ENCODE measurements around the gene IGSF3. TPM values are rescaled to one million over a fixed set of nuclear protein-coding genes. Genes with fewer than 3 reads are reported as not detected.
"Not testable (repeated sequence)": the region's sequence is repeated elsewhere in the genome, so short reads cannot be mapped to it uniquely, and the experiment has no call there.

The IGSF3 gene
- total RNA-seq, 4 donors from 2014 or later = 42.2 to 60.0 (median 55.4) TPM

- H3K36me3 ChIP-seq = peaks cover 0 to 3% (median 0%) of the 10 kb centered on the region in 3 donors
- H3K4me3 ChIP-seq = peak overlapping the region in 3 of 4 donors; percentile 17 to 94 (median 79)
- DNase-seq = no peak
- intact Hi-C loops (cut with DNase I) = no loop called here
- peaks cover 24 to 74% (median 30%) of the 10 kb centered on the region in 3 donors for H3K4me1 ChIP-seq
- H3K27me3 ChIP-seq = no peaks in the 10 kb centered on the region
- H3K27ac ChIP-seq = peak overlapping the region in 2 of 4 donors; percentile 34
- WGBS, 2 donors = 70 to 91% methylated on average over 2 of the region's 2 CpGs
- H3K9me3 ChIP-seq = no peaks in the 10 kb centered on the region
- TF ChIP-seq, protein P1, sequence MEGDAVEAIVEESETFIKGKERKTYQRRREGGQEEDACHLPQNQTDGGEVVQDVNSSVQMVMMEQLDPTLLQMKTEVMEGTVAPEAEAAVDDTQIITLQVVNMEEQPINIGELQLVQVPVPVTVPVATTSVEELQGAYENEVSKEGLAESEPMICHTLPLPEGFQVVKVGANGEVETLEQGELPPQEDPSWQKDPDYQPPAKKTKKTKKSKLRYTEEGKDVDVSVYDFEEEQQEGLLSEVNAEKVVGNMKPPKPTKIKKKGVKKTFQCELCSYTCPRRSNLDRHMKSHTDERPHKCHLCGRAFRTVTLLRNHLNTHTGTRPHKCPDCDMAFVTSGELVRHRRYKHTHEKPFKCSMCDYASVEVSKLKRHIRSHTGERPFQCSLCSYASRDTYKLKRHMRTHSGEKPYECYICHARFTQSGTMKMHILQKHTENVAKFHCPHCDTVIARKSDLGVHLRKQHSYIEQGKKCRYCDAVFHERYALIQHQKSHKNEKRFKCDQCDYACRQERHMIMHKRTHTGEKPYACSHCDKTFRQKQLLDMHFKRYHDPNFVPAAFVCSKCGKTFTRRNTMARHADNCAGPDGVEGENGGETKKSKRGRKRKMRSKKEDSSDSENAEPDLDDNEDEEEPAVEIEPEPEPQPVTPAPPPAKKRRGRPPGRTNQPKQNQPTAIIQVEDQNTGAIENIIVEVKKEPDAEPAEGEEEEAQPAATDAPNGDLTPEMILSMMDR (IDR thresholded peaks at IDR 0.05) = no peak
- no peak for TF ChIP-seq POLR2A (IDR thresholded peaks at IDR 0.05)
Observed at GRCh38 chr1:116568662-116569380, 98.7 kb downstream of the IGSF3 start.

GRCh38 chr1:116567790-116568661 is 99.5 kb downstream of the IGSF3 start:
- intact Hi-C loops (cut with DNase I) = no loop called here

GRCh38 chr1:116565222-116565621 is 102.3 kb downstream of the IGSF3 start:
- intact Hi-C loops (cut with DNase I) = no loop called here
- H3K4me3 ChIP-seq = no peak overlapping the region
- no peak for DNase-seq
- peak overlapping the region in 2 of 4 donors; percentile 43 to 55 for H3K27ac ChIP-seq
- 85 to 100% methylated on average over 1 of the region's 1 CpG for WGBS, 2 donors
- no peaks in the 10 kb centered on the region for H3K36me3 ChIP-seq
- no peaks in the 10 kb centered on the region for H3K9me3 ChIP-seq
- no peaks in the 10 kb centered on the region for H3K27me3 ChIP-seq
- peaks cover 19 to 72% (median 22%) of the 10 kb centered on the region in 3 donors for H3K4me1 ChIP-seq
- no peak for TF ChIP-seq POLR2A (IDR thresholded peaks at IDR 0.05)
- TF ChIP-seq, protein P1 (IDR thresholded peaks at IDR 0.05) = no peak

More at GRCh38 chr1:116567790-116568661, 99.5 kb downstream of the IGSF3 start:
- Histone ChIP-seq H3K27ac (no peak overlapping the region), H3K9me3 (no peaks in the 10 kb centered on the region), H3K4me1 (peaks cover 24 to 78% (median 30%) of the 10 kb centered on the region in 3 donors), H3K27me3 (no peaks in the 10 kb centered on the region), H3K36me3 (no peaks in the 10 kb centered on the region), H3K4me3 (peak overlapping the region in 1 of 4 donors; percentile 17)
- WGBS, 2 donors = 45 to 53% methylated on average over 4 of the region's 4 CpGs
- no peak for DNase-seq
- TF ChIP-seq, protein P1 (IDR thresholded peaks at IDR 0.05) = no peak
- TF ChIP-seq POLR2A (IDR thresholded peaks at IDR 0.05) = no peak

DNA sequence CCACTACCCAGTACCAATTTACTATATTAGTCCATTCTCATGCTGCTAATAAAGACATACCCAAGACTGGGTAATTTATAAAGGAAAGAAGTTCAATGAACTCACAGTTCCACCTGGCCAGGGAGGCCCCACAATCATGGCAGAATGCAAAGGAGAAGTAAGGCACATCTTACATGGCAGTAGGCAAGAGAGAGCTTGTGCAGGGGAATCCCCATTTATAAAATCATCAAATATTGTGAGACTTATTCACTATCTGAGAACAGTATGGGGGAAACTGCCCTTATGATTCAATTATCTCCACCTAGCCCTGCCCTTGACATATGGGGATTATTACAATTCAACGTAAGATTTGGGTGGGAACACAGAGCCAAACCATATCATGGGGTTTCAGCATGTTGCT is 103.1 kb downstream of the IGSF3 start:
- H3K4me3 ChIP-seq = no peak overlapping the region
- H3K36me3 ChIP-seq = no peaks in the 10 kb centered on the region
- no peaks in the 10 kb centered on the region for H3K27me3 ChIP-seq
- TF ChIP-seq, protein P1 (IDR thresholded peaks at IDR 0.05) = no peak
- no peak for TF ChIP-seq POLR2A (IDR thresholded peaks at IDR 0.05)
- H3K27ac ChIP-seq = peak overlapping the region in 1 of 4 donors; percentile 55
- DNase-seq = no peak
- no peaks in the 10 kb centered on the region for H3K9me3 ChIP-seq
- H3K4me1 ChIP-seq = peaks cover 14 to 67% (median 22%) of the 10 kb centered on the region in 3 donors
- WGBS, 2 donors = 50% methylated on average over 1 of the region's 1 CpG
- intact Hi-C loops (cut with DNase I) = no loop called here

- H3K27ac ChIP-seq; intact Hi-C loops (cut with DNase I); H3K27me3 ChIP-seq; H3K36me3 ChIP-seq; H3K9me3 ChIP-seq; DNase-seq; H3K4me3 ChIP-seq: not testable (repeated sequence)
- peaks cover 3 to 67% (median 12%) of the 10 kb centered on the region in 3 donors for H3K4me1 ChIP-seq
- WGBS, 2 donors = 75 to 80% methylated on average over 4 of the region's 4 CpGs
Observed at GRCh38 chr1:116562465-116562864, 105.1 kb downstream of the IGSF3 start.

Measured in esophagus squamous epithelium (tissue), 5 donors.